ENCODE measurements around the gene CAPN2. TPM values are rescaled to one million over a fixed set of nuclear protein-coding genes. Genes with fewer than 3 reads are reported as not detected.

CAPN2 gene
- polyA plus RNA-seq, 1 of the 3 experiments (the other 2 are of a cell fraction) = 208 TPM

GRCh38 chr1:223711747-223712193 is 569 bp upstream of the CAPN2 start:
- no peak for DNase-seq
- ChIA-PET CTCF (interaction anchor here (0.7 to 4.8 kb wide), 13 partner anchors 11 to 654 kb away, joined by 3 to 110 read pairs (median 4); no protein-coding TSS in a partner anchor), POLR2A (interaction anchor here (1.0 to 1.5 kb wide), 3 partner anchors 14 to 37 kb away, joined by 3 read pairs; no protein-coding TSS in a partner anchor)
- whole genome bisulfite sequencing (ENCODE audit: low lambda C conversion rate) = 78% methylated on average over 14 of the region's 15 CpGs
- Histone ChIP-seq H3K9me3 (no peaks in the 10 kb centered on the region), H3K4me3 (ENCODE audit: low read depth in 2 of 2, low read length in 1 of 2) (peak overlapping the region; percentile 72 to 83), H3K9me2 (no peaks in the 10 kb centered on the region), H3K4me1 (ENCODE audit: control insufficient read depth in 1 of 2, insufficient read depth in 2 of 2, low read depth in 1 of 2, low read length in 1 of 2) (peaks cover 37 to 56% of the 10 kb centered on the region in 2 experiments), H3K79me2 (ENCODE audit: insufficient read depth) (peaks cover 54% of the 10 kb centered on the region), H3K27me3 (ENCODE audit: insufficient read depth) (no peaks in the 10 kb centered on the region), H3K36me3 (replicated peaks in 1 of 2; ENCODE audit: control insufficient read depth in 1 of 2, insufficient read depth in 2 of 2, low read length in 1 of 2) (peaks cover 0 to 2% of the 10 kb centered on the region in 2 experiments), H3K4me2 (peak overlapping the region; percentile 52), H2AFZ (ENCODE audit: low read depth) (peak overlapping the region; percentile 83), H3K27ac (ENCODE audit: low read depth in 2 of 2, low read length in 1 of 2) (peak overlapping the region; percentile 85 to 88), H4K20me1 (ENCODE audit: insufficient read depth) (peaks cover 27% of the 10 kb centered on the region), H3F3A (replicated peaks; ENCODE audit: insufficient read depth) (peaks cover 42% of the 10 kb centered on the region), H3K9ac (peak overlapping the region; percentile 96)
- TF ChIP-seq RCOR1 (IDR thresholded peaks at IDR 0.05; ENCODE audit: low read length) (no peak), CTCF (IDR thresholded peaks at IDR 0.05) (no peak), NRF1 (IDR thresholded peaks at IDR 0.05; ENCODE audit: low read depth, low read length) (no peak), CHD2 (IDR thresholded peaks at IDR 0.05; ENCODE audit: low read length, partially characterized antibody) (no peak), FOSL2 (IDR thresholded peaks at IDR 0.05; ENCODE audit: borderline replicate concordance, low read depth) (no peak), ZBTB33 (IDR thresholded peaks at IDR 0.05; ENCODE audit: borderline replicate concordance, low read depth) (no peak), SMC3 (IDR thresholded peaks at IDR 0.05; ENCODE audit: low read depth, low read length) (no peak)

GRCh38 chr1:223712850-223713474 is 623 bp downstream of the CAPN2 start:
- peaks cover 31% of the 10 kb centered on the region for H3F3A ChIP-seq (replicated peaks; ENCODE audit: insufficient read depth)
- no peaks in the 10 kb centered on the region for H3K9me3 ChIP-seq
- WGBS (ENCODE audit: low lambda C conversion rate) = 28% methylated on average over 9 of the region's 40 CpGs
- peaks cover 66% of the 10 kb centered on the region for H3K79me2 ChIP-seq (ENCODE audit: insufficient read depth)
- DNase-seq = no peak
- peak overlapping the region; percentile 92 for H3K4me2 ChIP-seq
- CTCF ChIA-PET = interaction anchor here (0.6 to 4.8 kb wide), 10 partner anchors 12 to 364 kb away, joined by 3 to 110 read pairs (median 4); no protein-coding TSS in a partner anchor
- POLR2A ChIA-PET = interaction anchor here (0.7 to 1.5 kb wide), 4 partner anchors 15 to 38 kb away, joined by 3 read pairs; no protein-coding TSS in a partner anchor
- H3K36me3 ChIP-seq (replicated peaks in 1 of 2; ENCODE audit: control insufficient read depth in 1 of 2, insufficient read depth in 2 of 2, low read length in 1 of 2) = peaks cover 6 to 8% of the 10 kb centered on the region in 2 experiments
- peak overlapping the region; percentile 33; the same call in 1 of the 2 replicates for H2AFZ ChIP-seq (ENCODE audit: low read depth)
- peaks cover 37 to 57% of the 10 kb centered on the region in 2 experiments for H3K4me1 ChIP-seq (ENCODE audit: control insufficient read depth in 1 of 2, insufficient read depth in 2 of 2, low read depth in 1 of 2, low read length in 1 of 2)
- no peaks in the 10 kb centered on the region for H3K27me3 ChIP-seq (ENCODE audit: insufficient read depth)
- peaks cover 39% of the 10 kb centered on the region for H4K20me1 ChIP-seq (ENCODE audit: insufficient read depth)
- peak overlapping the region; percentile 85 to 88 for H3K27ac ChIP-seq (ENCODE audit: low read depth in 2 of 2, low read length in 1 of 2)
- peak overlapping the region; percentile 72 to 83 for H3K4me3 ChIP-seq (ENCODE audit: low read depth in 2 of 2, low read length in 1 of 2)
- H3K9me2 ChIP-seq = no peaks in the 10 kb centered on the region
- TF ChIP-seq GABPA (IDR thresholded peaks at IDR 0.05; ENCODE audit: low read depth) = no peak
- no peak for TF ChIP-seq CHD2 (IDR thresholded peaks at IDR 0.05; ENCODE audit: low read length, partially characterized antibody)
- no peak for TF ChIP-seq JUND (IDR thresholded peaks at IDR 0.05)
- TF ChIP-seq MAX (IDR thresholded peaks at IDR 0.05; ENCODE audit: low read depth) = 0 out of 2 replicates have a peak, but pooled peaks have one; percentile 5
- peak overlapping the region; percentile 96 for H3K9ac ChIP-seq
